Measurements from ENCODE around the gene ARHGAP4.

DNA sequence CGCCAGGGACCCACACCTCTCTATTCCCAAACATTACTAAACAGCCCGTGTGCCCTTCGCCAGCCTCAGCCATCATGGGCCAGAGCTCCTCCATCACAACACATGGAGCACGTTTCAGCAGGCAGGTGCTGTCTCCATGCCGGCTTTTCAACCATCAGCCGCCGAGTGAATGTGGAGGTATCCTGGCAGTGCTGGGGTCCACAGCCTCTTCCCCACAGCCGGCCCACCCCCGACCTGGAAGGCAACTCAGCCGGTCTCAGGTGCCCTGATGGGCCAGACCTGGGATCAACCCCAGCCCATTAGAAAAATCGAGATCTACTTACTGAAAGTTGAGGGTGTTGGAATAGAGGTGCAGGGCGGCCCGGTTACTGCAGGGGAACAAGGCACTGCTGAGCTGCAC lies 5.7 kb upstream of the ARHGAP4 start:
- TF ChIP-seq, protein P1, sequence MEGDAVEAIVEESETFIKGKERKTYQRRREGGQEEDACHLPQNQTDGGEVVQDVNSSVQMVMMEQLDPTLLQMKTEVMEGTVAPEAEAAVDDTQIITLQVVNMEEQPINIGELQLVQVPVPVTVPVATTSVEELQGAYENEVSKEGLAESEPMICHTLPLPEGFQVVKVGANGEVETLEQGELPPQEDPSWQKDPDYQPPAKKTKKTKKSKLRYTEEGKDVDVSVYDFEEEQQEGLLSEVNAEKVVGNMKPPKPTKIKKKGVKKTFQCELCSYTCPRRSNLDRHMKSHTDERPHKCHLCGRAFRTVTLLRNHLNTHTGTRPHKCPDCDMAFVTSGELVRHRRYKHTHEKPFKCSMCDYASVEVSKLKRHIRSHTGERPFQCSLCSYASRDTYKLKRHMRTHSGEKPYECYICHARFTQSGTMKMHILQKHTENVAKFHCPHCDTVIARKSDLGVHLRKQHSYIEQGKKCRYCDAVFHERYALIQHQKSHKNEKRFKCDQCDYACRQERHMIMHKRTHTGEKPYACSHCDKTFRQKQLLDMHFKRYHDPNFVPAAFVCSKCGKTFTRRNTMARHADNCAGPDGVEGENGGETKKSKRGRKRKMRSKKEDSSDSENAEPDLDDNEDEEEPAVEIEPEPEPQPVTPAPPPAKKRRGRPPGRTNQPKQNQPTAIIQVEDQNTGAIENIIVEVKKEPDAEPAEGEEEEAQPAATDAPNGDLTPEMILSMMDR (IDR thresholded peaks at IDR 0.05): no peak
- TF ChIP-seq POLR2AphosphoS5 (IDR thresholded peaks at IDR 0.05): no peak
